Kidney epithelial cell (primary cell): Measurements from ENCODE around the gene SYT15. TPM values are rescaled to one million over a fixed set of nuclear protein-coding genes. Genes with fewer than 3 reads are reported as not detected.

Source experiments
- DNase-seq: peaks from one replicate; pipeline ENCODE4 v3.0.0-alpha.2; 2010; ENCODE audit warnings: low read depth
- H3K27me3 ChIP-seq: 2 replicates; pipeline ENCODE4 v1.6.0; 2011; ENCODE audit warnings: low read length; ENCODE audit not compliant: control insufficient read depth, insufficient read depth
- H3K36me3 ChIP-seq: 2 replicates; pipeline ENCODE4 v1.5.1; 2011; ENCODE audit warnings: low read length; ENCODE audit not compliant: control insufficient read depth, insufficient read depth
- H3K4me3 ChIP-seq: 2 replicates; pipeline ENCODE4 v1.5.1; 2011; ENCODE audit warnings: low read depth, mild to moderate bottlenecking, control low read depth, low read length
- CTCF ChIP-seq: IDR thresholded peaks from 2 replicates; pipeline ENCODE4 v1.5.1; 2011; ENCODE audit warnings: mild to moderate bottlenecking, moderate library complexity, low read length, control low read depth, inconsistent platforms; ENCODE audit not compliant: insufficient read depth, poor library complexity, severe bottlenecking
- total RNA-seq: library from RNA; depleted of rRNA; stranded (reverse); fragments of >200 nt; gene quantifications from 2 replicates; pipeline ENCODE4 v1.2.3, GENCODE V29; 2015

Gene SYT15
- total RNA-seq, 1 donor from 2014 or later, result 0.17 TPM

GRCh38 chr10:46548498-46549090 is 30.3 kb upstream of the SYT15 start:
- H3K4me3 ChIP-seq, result no peak overlapping the region
- no peaks in the 10 kb centered on the region for H3K36me3 ChIP-seq
- H3K27me3 ChIP-seq, result peaks cover 10% of the 10 kb centered on the region
- TF ChIP-seq CTCF, result no peak
- no peak for DNase-seq

GRCh38 chr10:46549171-46550075 is 29.5 kb upstream of the SYT15 start:
- TF ChIP-seq CTCF, result no peak
- peaks cover 10% of the 10 kb centered on the region for H3K27me3 ChIP-seq
- H3K36me3 ChIP-seq, result no peaks in the 10 kb centered on the region
- DNase-seq, result no peak
- H3K4me3 ChIP-seq, result no peak overlapping the region

- DNase-seq, result no peak
- Histone ChIP-seq H3K4me3 (no peak overlapping the region), H3K36me3 (no peaks in the 10 kb centered on the region), H3K27me3 (peaks cover 8% of the 10 kb centered on the region)
- no peak for TF ChIP-seq CTCF
These were observed 28.7 kb upstream of the SYT15 start for GRCh38 chr10:46550076-46550790.

GRCh38 chr10:46550795-46551700 is 27.9 kb upstream of the SYT15 start:
- no peak for TF ChIP-seq CTCF
- Histone ChIP-seq H3K27me3 (peaks cover 15% of the 10 kb centered on the region), H3K4me3 (no peak overlapping the region), H3K36me3 (no peaks in the 10 kb centered on the region)
- no peak for DNase-seq

- no peak for TF ChIP-seq CTCF
- no peak for DNase-seq
- peaks cover 22% of the 10 kb centered on the region for H3K27me3 ChIP-seq
- H3K4me3 ChIP-seq, result no peak overlapping the region
- H3K36me3 ChIP-seq, result no peaks in the 10 kb centered on the region
These were observed 27.0 kb upstream of the SYT15 start for GRCh38 chr10:46551701-46552525.
